Motor neuron (in vitro differentiated cells): ENCODE results near the gene MGAM2. TPM values are rescaled to one million over a fixed set of nuclear protein-coding genes. Genes with fewer than 3 reads are reported as not detected.
"Not testable (repeated sequence)": the region's sequence is repeated elsewhere in the genome, so short reads cannot be mapped to it uniquely, and the experiment has no call there.

ENCODE experiments used
- ATAC-seq, 8 experiments: fragments of 200-7000 bp; cut with Tn5 transposase; replicated peaks in 6 of 8; 2 replicates each; pipeline ENCODE4 v1.8.0; 2021; ENCODE audit warnings: mild to moderate bottlenecking in 8 of 8, moderate library complexity in 8 of 8
- H3K27ac ChIP-seq, 2 donors: fragments of 250-450 bp; sonication (Bioruptor Pico); 2 replicates each; pipeline ENCODE4 v1.9.0; 2021; ENCODE audit warnings: antibody characterized with exemption in 2 of 2, mild to moderate bottlenecking in 2 of 2, moderate library complexity in 1 of 2
- H3K4me1 ChIP-seq, 2 donors: fragments of 250-450 bp; sonication (Bioruptor Pico); replicated peaks in 1 of 2; 2 replicates each; pipeline ENCODE4 v1.6.1; 2021; ENCODE audit warnings: antibody characterized with exemption in 2 of 2, mild to moderate bottlenecking in 2 of 2, moderate library complexity in 1 of 2
- H3K4me3 ChIP-seq, 5 donors: fragments of 250-450 bp; sonication (Bioruptor Pico); 2 replicates each; pipeline ENCODE4 v1.9.0; 2021; ENCODE audit warnings: antibody characterized with exemption in 5 of 5, mild to moderate bottlenecking in 5 of 5, moderate library complexity in 4 of 5
- WGBS, 10 experiments: fragments of 450-650 bp; shearing (Covaris generic); methylation state at CpG; one replicate each; pipeline ENCODE4 v1.0.0; 2022; 5-methylcytosine and 5-hydroxymethylcytosine counted together
- in situ Hi-C, 9 experiments: fragments of 400-800 bp; cut with MboI; loops; one replicate each; pipeline ENCODE4 v1.15.0; 2021; ENCODE audit warnings: low sequenced_read_pairs in 9 of 9, low pct_unique_long_range_greater_than_20kb in 2 of 9; ENCODE audit not compliant: unreplicated experiment in 9 of 9
- total RNA-seq, 8 experiments: library from RNA; unstranded; fragments of 300-600 nt; gene quantifications; 2 replicates each; pipeline versions ENCODE4 v1.2.3 to v1.2.4, GENCODE V29; 2022

The MGAM2 gene
- total RNA-seq, 8 experiments from 2014 or later: under 0.01 to 0.63 (median 0.13) TPM; not detected in 2

GRCh38 chr7:142100634-142101033 lies 10.9 kb upstream of the MGAM2 start:
- 0 to 100% (median 27%) methylated on average over 1 of the region's 1 CpG; no CpG with 5 or more reads in 3 of the 10 experiments for WGBS, 10 experiments

GRCh38 chr7:142101794-142102193 lies 9.7 kb upstream of the MGAM2 start:
- ATAC-seq, in situ Hi-C loops, H3K4me1 ChIP-seq, H3K4me3 ChIP-seq, H3K27ac ChIP-seq: not testable (repeated sequence)
- 0 to 100% (median 71%) methylated on average over 1 to 6 of the region's 6 CpGs for WGBS, 10 experiments

More at GRCh38 chr7:142100634-142101033, 10.9 kb upstream of the MGAM2 start:
- in situ Hi-C loops: no loop called here
- ATAC-seq: no peak
- H3K4me1 ChIP-seq: no peaks in the 10 kb centered on the region
- H3K27ac ChIP-seq: no peak overlapping the region
- H3K4me3 ChIP-seq: no peak overlapping the region

GRCh38 chr7:142104550-142105527 lies 6.7 kb upstream of the MGAM2 start:
- Histone ChIP-seq H3K4me3 (no peak overlapping the region), H3K4me1 (no peaks in the 10 kb centered on the region), H3K27ac (no peak overlapping the region)
- ATAC-seq: no peak
- in situ Hi-C loops: no loop called here
- 5 to 88% (median 85%) methylated on average over 2 to 6 of the region's 6 CpGs for WGBS, 10 experiments

GRCh38 chr7:142108728-142109505 lies 2.6 kb upstream of the MGAM2 start:
- Histone ChIP-seq H3K4me3 (no peak overlapping the region), H3K27ac (no peak overlapping the region), H3K4me1 (no peaks in the 10 kb centered on the region)
- 0 to 81% (median 67%) methylated on average over 3 to 8 of the region's 8 CpGs; no CpG with 5 or more reads in 1 of the 10 experiments for WGBS, 10 experiments
- no peak for ATAC-seq
- in situ Hi-C loops: no loop called here

GRCh38 chr7:142110098-142110497 lies 1.4 kb upstream of the MGAM2 start:
- Histone ChIP-seq H3K4me1 (no peaks in the 10 kb centered on the region), H3K27ac (no peak overlapping the region), H3K4me3 (no peak overlapping the region)
- 0 to 83% (median 40%) methylated on average over 1 to 3 of the region's 4 CpGs; no CpG with 5 or more reads in 2 of the 10 experiments for WGBS, 10 experiments
- ATAC-seq: no peak
- in situ Hi-C loops: no loop called here

- no peaks in the 10 kb centered on the region for H3K4me1 ChIP-seq
- in situ Hi-C loops: no loop called here
- H3K4me3 ChIP-seq: no peak overlapping the region
- no peak overlapping the region for H3K27ac ChIP-seq
- WGBS, 10 experiments: 0 to 100% (median 76%) methylated on average over 1 to 2 of the region's 3 CpGs; no CpG with 5 or more reads in 2 of the 10 experiments
- ATAC-seq: no peak
These were observed 880 bp upstream of the MGAM2 start for GRCh38 chr7:142110638-142111037.

- no peak for ATAC-seq
- in situ Hi-C loops: no loop called here
- no peaks in the 10 kb centered on the region for H3K4me1 ChIP-seq
- H3K4me3 ChIP-seq: no peak overlapping the region
- no peak overlapping the region for H3K27ac ChIP-seq
- WGBS, 10 experiments: 0 to 43% (median 40%) methylated on average over 1 of the region's 1 CpG; no CpG with 5 or more reads in 7 of the 10 experiments
These were observed 568 bp downstream of the MGAM2 start for GRCh38 chr7:142112086-142112485.

GRCh38 chr7:142114207-142114606 lies 2.7 kb downstream of the MGAM2 start:
- no peak overlapping the region for H3K4me3 ChIP-seq
- WGBS, 10 experiments: 0 to 100% (median 79%) methylated on average over 1 to 3 of the region's 3 CpGs
- in situ Hi-C loops: no loop called here
- H3K27ac ChIP-seq: no peak overlapping the region
- no peak for ATAC-seq
- H3K4me1 ChIP-seq: no peaks in the 10 kb centered on the region

- no peak for ATAC-seq
- Histone ChIP-seq H3K4me1 (no peaks in the 10 kb centered on the region), H3K4me3 (no peak overlapping the region), H3K27ac (no peak overlapping the region)
- in situ Hi-C loops: no loop called here
- WGBS, 10 experiments: 0 to 93% (median 68%) methylated on average over 1 to 4 of the region's 4 CpGs
These were observed 9.0 kb downstream of the MGAM2 start for GRCh38 chr7:142120524-142120923.

- no peak overlapping the region for H3K4me3 ChIP-seq
- H3K4me1 ChIP-seq: no peaks in the 10 kb centered on the region
- no peak overlapping the region for H3K27ac ChIP-seq
- ATAC-seq: no peak
- in situ Hi-C loops: no loop called here
- WGBS, 10 experiments: 0 to 100% (median 77%) methylated on average over 2 to 3 of the region's 3 CpGs; no CpG with 5 or more reads in 1 of the 10 experiments
These were observed 11.7 kb downstream of the MGAM2 start for GRCh38 chr7:142123184-142123583.

GRCh38 chr7:142125256-142125955 lies 13.9 kb downstream of the MGAM2 start:
- Histone ChIP-seq H3K4me3 (no peak overlapping the region), H3K4me1 (no peaks in the 10 kb centered on the region), H3K27ac (no peak overlapping the region)
- 0 to 100% (median 55%) methylated on average over 1 of the region's 1 CpG; no CpG with 5 or more reads in 2 of the 10 experiments for WGBS, 10 experiments
- in situ Hi-C loops: no loop called here
- ATAC-seq: no peak

- H3K27ac ChIP-seq: no peak overlapping the region
- no peaks in the 10 kb centered on the region for H3K4me1 ChIP-seq
- no peak for ATAC-seq
- H3K4me3 ChIP-seq: no peak overlapping the region
- in situ Hi-C loops: no loop called here
- 0 to 90% (median 20%) methylated on average over 1 to 2 of the region's 2 CpGs; no CpG with 5 or more reads in 3 of the 10 experiments for WGBS, 10 experiments
These were observed 18.7 kb downstream of the MGAM2 start for GRCh38 chr7:142130267-142130666.
